GM19397 (cell line): ENCODE results near the gene LY6G5B.

ENCODE experiments used
- ATAC-seq: cut with Tn5 transposase; IDR thresholded peaks from one replicate; pipeline ENCODE4 v1.9.1; 2021; ENCODE audit warnings: mild to moderate bottlenecking, moderate library complexity; ENCODE audit not compliant: unreplicated experiment

LY6G5B gene

GRCh38 chr6:31640612-31641011 is 29.2 kb upstream of the LY6G5B start:
- no peak for ATAC-seq

- ATAC-seq = no peak
Observed at GRCh38 chr6:31641370-31641769, 28.4 kb upstream of the LY6G5B start.

DNA sequence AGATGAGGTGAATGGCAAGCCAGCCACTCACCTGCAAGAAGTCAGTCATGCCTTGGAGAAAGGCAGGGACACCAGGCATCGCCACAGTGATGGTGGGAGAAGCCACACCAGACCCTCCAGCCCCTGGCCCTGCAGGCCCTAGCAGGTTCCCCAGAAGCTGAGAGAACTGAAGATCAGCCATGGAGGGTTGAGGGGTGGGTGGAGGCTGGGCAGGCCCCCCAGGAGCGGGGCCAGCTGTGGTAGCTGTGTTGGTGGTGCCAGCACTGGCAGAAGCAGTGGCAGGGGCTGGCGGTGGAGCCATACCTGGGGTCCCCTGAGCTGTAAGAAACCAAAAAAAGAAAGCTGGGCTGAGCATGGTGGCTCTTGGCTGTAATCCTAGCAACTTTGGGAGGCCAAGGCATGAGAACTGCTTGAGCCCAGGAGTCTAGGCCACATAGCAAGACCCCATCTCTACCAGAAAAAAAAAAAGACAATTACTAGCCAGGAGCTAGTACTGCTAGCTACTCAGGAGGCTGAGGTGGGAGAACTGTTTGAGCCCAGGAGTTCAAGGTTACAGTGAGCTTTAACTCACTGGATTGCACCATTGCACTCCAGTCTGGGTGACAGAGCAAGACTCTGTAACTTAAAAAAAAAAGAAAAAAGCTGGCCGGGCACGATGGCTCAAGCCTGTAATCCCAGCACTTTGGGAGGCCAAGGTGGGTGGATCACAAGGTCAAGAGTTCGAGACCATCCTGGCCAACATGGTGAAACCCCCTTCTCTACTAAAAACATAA is 26.8 kb upstream of the LY6G5B start:
- no peak for ATAC-seq

- no peak for ATAC-seq
Observed at GRCh38 chr6:31643818-31644454, 25.8 kb upstream of the LY6G5B start.

- no peak for ATAC-seq
Observed at GRCh38 chr6:31645325-31645724, 24.5 kb upstream of the LY6G5B start.

- peak; percentile 25 for ATAC-seq
Observed at GRCh38 chr6:31651602-31652191, 18.1 kb upstream of the LY6G5B start.

GRCh38 chr6:31652925-31653724 is 16.7 kb upstream of the LY6G5B start:
- peak; percentile 57 for ATAC-seq

DNA sequence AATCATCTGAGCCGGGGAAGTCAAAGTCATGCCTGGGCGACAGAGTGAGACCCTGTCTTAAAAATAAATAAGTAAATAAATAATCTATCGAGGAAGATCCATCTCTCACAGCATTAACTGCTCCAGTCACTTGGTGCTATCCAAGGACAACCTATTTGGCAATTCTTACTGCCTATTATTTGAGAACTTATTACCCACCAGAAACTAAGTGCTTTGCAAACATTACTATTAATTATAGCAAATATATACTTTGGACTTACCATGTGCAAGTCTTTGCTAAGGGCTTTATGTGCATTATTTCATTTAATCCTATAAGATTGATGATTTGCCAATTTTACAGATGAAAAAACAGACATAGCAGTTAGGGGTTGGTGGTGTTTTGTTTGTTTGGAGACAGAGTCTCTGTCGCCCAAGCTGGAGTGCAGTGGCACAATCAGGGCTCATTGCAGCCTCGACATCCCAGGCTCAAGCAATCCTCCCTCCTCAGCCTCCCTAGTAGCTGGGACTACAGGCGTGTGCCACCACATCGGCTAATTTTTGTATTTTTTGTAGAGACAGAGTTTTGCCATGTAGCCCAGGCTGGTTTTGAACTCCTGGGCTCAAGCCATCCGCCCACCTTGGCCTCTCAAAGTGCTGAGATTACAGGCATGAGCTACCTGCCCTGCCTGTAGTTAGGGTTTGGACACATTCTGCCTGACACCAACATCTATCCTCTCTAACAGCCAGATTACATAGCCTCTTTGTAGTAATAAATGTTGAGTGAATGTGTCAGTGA is 15.0 kb upstream of the LY6G5B start:
- no peak for ATAC-seq

- no peak for ATAC-seq
Observed at GRCh38 chr6:31655349-31656237, 14.2 kb upstream of the LY6G5B start, which contains the start of gene APOM. Gene APOM (plus strand): TSS chr6:31655894. CDS start chr6:31655967, 73 bp downstream.

- ATAC-seq = no peak
Observed at GRCh38 chr6:31657406-31658157, 12.2 kb upstream of the LY6G5B start.

DNA sequence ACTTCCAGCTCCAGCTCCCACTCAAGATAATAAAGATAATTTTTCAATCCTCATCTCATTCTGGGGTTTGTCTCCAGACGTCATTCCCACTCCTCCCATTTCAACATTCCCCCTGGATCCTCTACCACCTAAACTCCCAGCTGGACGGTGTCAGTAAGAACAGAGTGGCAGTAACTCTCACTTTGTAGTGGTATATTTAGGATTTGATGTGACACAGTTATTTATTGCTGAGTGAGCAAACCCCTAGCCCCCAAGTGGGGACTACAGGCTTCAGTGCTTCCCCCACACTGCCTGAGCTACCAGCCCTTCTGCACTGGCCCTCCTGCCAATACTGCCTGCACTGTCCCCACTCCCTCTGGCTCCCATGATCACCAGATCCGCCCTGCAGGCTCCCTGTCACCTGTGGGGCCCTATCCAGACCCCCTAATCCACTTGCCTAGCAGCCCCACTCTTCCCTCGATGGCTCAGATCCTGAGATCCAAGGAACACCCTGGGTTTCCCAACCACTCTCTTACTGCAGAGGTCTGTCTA is 11.6 kb upstream of the LY6G5B start:
- ATAC-seq = no peak

DNA sequence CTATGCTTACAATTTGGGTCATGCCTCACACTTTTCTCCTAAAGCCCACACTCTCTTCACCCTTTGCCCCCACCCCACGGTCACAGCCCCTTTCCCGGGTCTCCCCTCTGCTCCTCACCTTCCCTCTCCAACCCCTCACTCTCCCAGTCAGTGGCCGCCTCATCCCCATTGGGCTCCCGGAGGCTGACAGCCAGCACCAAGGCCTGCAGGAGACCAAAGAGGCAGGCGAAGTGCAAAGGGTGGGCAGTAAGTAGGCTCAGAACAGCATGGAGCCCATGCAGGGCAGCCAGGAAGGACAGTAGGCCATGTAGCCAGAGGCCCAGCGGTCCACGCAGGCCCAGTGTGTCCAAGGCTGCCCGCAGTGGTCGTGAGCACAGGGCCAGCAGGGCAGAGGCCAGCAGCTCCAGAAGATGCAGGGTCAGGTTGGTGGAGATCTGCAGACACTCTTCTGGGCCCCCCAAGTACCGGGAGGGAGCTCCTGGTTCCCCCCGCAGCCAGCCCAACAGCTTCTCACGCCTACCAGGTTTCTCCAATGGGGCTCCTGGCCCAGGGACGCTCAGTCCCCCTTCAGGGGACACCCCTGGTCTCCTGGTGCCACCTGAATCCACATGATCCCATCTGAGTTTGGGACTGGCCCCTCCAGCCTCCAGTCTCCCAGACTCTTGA is 10.7 kb upstream of the LY6G5B start:
- no peak for ATAC-seq

DNA sequence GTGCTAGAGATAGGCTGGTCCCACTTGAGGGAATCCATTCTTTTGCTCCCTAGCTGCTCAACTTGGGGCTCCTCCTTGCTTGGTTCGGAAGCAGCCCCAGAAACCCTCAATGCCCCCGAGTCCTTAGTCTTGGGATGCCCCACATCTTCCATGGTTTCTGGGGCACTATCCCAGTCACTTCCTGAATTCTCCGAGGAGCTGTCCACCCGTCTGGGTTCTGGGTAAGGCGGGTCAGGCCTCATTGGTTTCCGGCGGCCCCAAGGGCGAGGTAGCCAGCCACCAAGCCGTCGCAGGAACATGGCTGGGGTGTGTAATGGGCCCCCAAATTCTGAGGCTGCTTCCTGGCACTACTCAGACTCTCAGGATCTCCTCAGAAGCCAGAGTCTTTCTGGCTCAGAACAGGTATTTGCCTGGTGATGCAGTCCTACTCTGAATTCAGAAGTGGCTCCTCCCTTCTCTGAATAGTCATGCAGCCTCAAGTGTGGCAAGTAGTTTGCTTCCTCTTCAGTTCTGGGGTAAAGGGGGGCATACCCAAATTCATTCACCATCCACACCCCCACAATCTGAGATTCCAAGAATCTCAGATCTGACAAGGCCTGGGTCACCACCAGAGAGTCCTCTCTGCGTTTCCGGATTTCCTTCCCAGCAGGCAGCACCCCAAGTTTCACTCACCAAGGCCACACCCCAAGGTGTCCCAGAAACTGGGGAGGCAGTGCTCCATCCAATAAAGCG is 10.0 kb upstream of the LY6G5B start:
- no peak for ATAC-seq

DNA sequence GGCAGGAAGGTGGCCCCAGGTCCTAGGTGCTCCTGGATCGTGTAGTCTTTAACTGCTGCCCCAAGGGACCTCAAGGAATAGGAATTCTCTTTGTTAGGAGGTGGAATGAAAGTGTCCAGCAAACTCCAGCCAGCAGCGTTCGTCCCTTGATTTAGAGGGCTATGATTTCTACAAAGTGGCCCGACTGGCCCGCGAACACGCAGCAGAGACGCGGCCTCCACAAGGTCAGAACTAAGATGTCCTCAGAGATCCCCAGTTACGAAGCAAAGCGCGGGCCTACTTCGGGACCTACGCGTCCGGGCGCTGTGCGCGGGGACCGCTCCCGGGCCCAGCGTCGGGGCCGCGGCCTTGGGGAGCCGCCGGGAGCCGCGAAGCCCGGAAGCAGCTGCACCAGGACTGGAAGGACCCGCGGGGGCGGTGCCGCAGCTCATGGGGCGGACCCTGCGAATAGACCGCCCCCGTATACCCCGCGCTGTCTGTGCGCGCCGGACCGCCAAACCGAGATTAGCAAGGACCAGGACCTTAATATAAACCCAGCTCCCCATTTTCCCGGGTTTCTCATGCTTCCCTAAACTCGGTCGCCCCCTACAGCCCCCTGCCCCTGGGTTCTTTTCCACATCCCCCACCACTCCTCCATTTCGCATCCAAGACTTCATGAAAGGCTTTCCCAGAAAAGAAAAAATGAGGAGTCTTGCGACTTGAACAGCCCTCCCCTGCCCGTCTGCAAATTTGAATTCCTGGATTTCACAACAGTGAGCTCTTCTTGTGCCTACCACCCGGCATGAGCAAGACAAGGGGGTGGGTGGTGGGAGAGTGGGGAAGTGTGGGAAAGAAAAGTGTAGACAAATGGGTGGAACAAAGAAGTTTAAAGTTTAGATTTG is 9.2 kb upstream of the LY6G5B start, which contains the start of gene C6orf47:
TSS of gene C6orf47 (minus strand) at position 398 of the 881 bp plus-strand sequence. CDS start 831 bp downstream, outside the sequence.
- peak; percentile 50 for ATAC-seq

DNA sequence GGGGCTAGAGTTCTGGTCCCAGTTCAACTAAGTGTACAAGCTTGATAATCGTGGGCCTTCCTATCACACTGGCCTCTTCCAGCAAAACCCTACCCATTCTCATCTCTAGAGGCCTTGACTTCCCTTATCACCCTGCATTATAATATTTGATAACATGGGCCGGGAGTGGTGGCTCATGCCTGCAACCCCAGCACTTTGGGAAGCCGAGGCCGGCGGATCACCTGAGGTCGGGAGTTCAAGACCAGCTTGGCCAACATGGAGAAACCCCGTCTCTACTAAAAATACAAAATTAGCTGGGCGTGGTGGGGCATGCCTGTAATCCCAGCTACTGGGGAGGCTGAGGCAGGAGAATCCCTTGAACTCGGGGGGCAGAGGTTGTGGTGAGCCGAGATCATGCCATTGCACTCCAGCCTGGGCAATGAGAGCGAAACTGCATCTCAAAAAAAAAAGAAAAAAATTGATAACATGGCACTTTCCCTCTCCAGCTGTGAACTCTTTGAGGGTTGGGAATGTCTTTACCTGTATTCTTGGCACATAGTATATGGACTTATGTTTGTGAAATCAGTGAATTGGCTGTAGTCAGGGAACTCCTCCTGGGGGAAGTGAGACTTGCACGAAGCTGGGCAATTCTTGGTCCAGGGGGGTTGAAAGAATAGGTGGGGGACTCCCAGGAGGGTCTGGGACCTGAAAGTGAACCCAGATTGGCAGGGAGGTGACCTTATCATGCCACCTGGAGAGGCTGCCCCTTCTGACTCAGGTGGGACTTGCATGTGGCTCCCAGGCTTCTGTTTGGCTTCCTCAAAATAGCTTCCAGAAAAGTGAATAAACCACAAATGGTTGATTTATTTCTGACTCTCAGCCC is 8.3 kb upstream of the LY6G5B start:
- no peak for ATAC-seq
